ENCODE measurements around the gene ESPNL. TPM values are rescaled to one million over a fixed set of nuclear protein-coding genes. Genes with fewer than 3 reads are reported as not detected.

ESPNL gene
- polyA plus RNA-seq, 1 donor (not counting 4 experiments of a cell fraction or from before 2014, with no cell fraction given), result 0.16 TPM

DNA sequence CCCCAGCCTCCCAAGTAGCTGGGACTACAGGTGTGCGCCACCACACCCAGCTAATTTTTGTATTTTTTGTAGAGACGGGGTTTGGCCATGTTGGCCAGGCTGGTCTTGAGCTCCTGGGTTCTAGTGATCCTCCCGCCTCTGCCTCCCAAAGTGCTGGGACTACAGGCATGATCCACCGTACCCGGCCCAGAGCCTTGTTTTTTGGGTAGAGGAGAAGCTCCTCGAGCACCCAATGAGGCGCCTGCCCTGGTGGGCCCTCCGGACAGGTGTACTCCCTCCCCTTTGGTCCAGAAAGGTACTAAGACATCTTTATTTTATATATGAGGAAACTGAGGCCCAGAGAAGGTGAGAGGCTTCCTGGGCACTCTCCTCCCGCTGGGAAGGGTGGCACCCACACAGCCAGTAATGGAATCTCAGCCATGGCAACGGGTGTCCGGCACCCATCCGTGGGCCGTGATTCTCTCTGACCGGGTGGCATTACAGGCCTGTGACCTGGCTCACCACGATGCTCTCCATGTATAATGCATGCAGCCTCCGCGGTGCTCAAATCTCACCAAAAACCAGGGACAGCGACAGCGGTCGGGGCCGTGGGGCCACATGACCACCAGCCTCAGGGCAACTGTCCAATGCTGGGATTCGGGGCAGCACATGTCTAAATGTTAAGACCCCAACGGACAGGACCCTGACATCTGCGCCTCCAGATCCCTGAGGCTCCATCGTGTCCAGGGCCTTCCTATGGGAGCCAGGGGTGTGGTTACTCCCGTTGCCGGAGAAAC, 21.6 kb downstream of the ESPNL start:
- H4K20me1 ChIP-seq (ENCODE audit: control insufficient read depth, extremely low read depth, insufficient read depth, low read length), result no peaks in the 10 kb centered on the region
- DNase-seq (ENCODE audit: low read depth, low spot score) (no peak), FAIRE-seq (no peak)
- H3K4me1 ChIP-seq (ENCODE audit: control insufficient read depth, extremely low read depth, insufficient read depth, low read length), result no peaks in the 10 kb centered on the region
- no peak overlapping the region for H3K4me3 ChIP-seq (ENCODE audit: control insufficient read depth in 2 of 3, extremely low read depth in 1 of 3, insufficient read depth in 2 of 3, low read depth in 1 of 3, low read length in 3 of 3)
- H3K36me3 ChIP-seq (ENCODE audit: control insufficient read depth in 2 of 2, extremely low read depth in 1 of 2, insufficient read depth in 2 of 2, low read length in 2 of 2), result no peaks in the 10 kb centered on the region
- no peaks in the 10 kb centered on the region for H3K9me1 ChIP-seq (ENCODE audit: control insufficient read depth, extremely low read depth, insufficient read depth, low read length)
- no peak overlapping the region for H3K9ac ChIP-seq (ENCODE audit: control insufficient read depth, extremely low read depth, insufficient read depth, low read length)
- no peaks in the 10 kb centered on the region for H3K79me2 ChIP-seq (ENCODE audit: control insufficient read depth, insufficient read depth, low read length)
- TF ChIP-seq EZH2 (IDR thresholded peaks at IDR 0.05; ENCODE audit: low read length), result no peak
- TF ChIP-seq, protein P1, sequence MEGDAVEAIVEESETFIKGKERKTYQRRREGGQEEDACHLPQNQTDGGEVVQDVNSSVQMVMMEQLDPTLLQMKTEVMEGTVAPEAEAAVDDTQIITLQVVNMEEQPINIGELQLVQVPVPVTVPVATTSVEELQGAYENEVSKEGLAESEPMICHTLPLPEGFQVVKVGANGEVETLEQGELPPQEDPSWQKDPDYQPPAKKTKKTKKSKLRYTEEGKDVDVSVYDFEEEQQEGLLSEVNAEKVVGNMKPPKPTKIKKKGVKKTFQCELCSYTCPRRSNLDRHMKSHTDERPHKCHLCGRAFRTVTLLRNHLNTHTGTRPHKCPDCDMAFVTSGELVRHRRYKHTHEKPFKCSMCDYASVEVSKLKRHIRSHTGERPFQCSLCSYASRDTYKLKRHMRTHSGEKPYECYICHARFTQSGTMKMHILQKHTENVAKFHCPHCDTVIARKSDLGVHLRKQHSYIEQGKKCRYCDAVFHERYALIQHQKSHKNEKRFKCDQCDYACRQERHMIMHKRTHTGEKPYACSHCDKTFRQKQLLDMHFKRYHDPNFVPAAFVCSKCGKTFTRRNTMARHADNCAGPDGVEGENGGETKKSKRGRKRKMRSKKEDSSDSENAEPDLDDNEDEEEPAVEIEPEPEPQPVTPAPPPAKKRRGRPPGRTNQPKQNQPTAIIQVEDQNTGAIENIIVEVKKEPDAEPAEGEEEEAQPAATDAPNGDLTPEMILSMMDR (optimal IDR thresholded peaks at IDR 0.05 in 1 of 3, IDR thresholded peaks at IDR 0.05 in 1 of 3, conservative IDR thresholded peaks at IDR 0.05 in 1 of 3; ENCODE audit: extremely low read depth in 1 of 3, insufficient read depth in 2 of 3, low read length in 3 of 3), result no peak
- H3K27me3 ChIP-seq (ENCODE audit: control insufficient read depth, extremely low read depth, insufficient read depth, low read length), result peaks cover 33% of the 10 kb centered on the region
- dilution Hi-C loops (cut with MboI; ENCODE audit: extremely low pct_ligation_motif_present, low sequenced_read_pairs), result no loop called here
- H3K27ac ChIP-seq (ENCODE audit: control insufficient read depth, insufficient read depth, low read length), result no peak overlapping the region
- no peaks in the 10 kb centered on the region for H3K9me3 ChIP-seq (ENCODE audit: control insufficient read depth, low read depth, low read length)
- H3K4me2 ChIP-seq (ENCODE audit: control insufficient read depth, extremely low read depth, insufficient read depth, low read depth, low read length), result no peak overlapping the region
- H2AFZ ChIP-seq (ENCODE audit: control insufficient read depth, low read length), result no peak overlapping the region

DNA sequence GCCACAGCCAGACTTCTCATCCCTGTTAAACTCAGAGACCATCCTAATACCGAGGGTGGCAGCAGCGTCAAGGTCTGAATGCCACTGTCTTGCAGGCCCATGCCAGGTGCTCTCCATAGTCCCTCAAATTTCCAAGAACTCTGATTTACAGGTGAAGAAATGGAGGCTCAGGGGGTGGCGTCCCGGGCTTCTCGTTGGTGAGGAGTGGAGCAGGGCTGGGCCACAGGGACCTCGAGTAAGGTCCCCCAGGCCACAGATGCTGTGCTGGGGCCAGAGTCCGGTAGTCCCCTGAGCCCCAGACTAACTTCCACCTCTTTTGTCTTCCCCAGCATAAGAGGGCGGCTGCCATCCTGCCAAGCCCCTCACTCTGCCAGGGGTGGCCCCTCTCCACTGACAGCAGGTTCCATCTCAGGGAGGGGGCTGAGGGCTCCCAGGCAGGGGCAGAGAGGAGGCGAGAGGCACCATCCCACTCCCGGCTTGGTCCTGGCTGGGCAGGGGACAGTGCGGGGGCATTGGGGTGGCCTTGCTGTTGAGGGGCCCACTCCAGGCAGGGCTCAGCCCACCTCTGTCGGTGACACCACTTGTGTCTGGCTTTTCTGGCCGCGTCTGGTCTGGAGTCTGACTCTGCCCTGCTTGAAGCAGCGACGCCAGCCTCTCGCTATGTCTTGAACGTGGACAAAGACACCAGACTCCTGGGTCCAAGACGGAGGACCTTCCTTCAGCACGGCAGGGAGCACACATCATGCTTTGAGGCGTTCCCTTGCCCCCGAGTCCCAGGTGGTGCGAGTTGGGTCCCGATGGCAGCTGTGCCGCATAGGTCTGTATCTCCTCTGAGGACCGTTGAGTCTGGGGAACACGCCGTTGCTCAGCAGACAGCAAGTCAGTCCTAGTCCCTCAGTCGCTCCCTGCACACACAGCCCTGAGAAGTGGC, 22.4 kb downstream of the ESPNL start:
- Histone ChIP-seq H3K79me2 (ENCODE audit: control insufficient read depth, insufficient read depth, low read length) (no peaks in the 10 kb centered on the region), H3K4me1 (ENCODE audit: control insufficient read depth, extremely low read depth, insufficient read depth, low read length) (no peaks in the 10 kb centered on the region), H3K9me1 (ENCODE audit: control insufficient read depth, extremely low read depth, insufficient read depth, low read length) (no peaks in the 10 kb centered on the region), H2AFZ (ENCODE audit: control insufficient read depth, low read length) (no peak overlapping the region), H3K9me3 (ENCODE audit: control insufficient read depth, low read depth, low read length) (no peaks in the 10 kb centered on the region), H3K9ac (ENCODE audit: control insufficient read depth, extremely low read depth, insufficient read depth, low read length) (no peak overlapping the region), H3K27me3 (ENCODE audit: control insufficient read depth, extremely low read depth, insufficient read depth, low read length) (peaks cover 31% of the 10 kb centered on the region), H3K36me3 (ENCODE audit: control insufficient read depth in 2 of 2, extremely low read depth in 1 of 2, insufficient read depth in 2 of 2, low read length in 2 of 2) (no peaks in the 10 kb centered on the region), H3K27ac (ENCODE audit: control insufficient read depth, insufficient read depth, low read length) (no peak overlapping the region), H3K4me3 (ENCODE audit: control insufficient read depth in 2 of 3, extremely low read depth in 1 of 3, insufficient read depth in 2 of 3, low read depth in 1 of 3, low read length in 3 of 3) (no peak overlapping the region), H3K4me2 (ENCODE audit: control insufficient read depth, extremely low read depth, insufficient read depth, low read depth, low read length) (no peak overlapping the region), H4K20me1 (ENCODE audit: control insufficient read depth, extremely low read depth, insufficient read depth, low read length) (no peaks in the 10 kb centered on the region)
- TF ChIP-seq, protein P1 (optimal IDR thresholded peaks at IDR 0.05 in 1 of 3, IDR thresholded peaks at IDR 0.05 in 1 of 3, conservative IDR thresholded peaks at IDR 0.05 in 1 of 3; ENCODE audit: extremely low read depth in 1 of 3, insufficient read depth in 2 of 3, low read length in 3 of 3), result no peak
- no peak for TF ChIP-seq EZH2 (IDR thresholded peaks at IDR 0.05; ENCODE audit: low read length)
- FAIRE-seq (no peak), DNase-seq (ENCODE audit: low read depth, low spot score) (no peak)
- dilution Hi-C loops (cut with MboI; ENCODE audit: extremely low pct_ligation_motif_present, low sequenced_read_pairs), result no loop called here
